ENCODE results near the gene DDX10. TPM values are rescaled to one million over a fixed set of nuclear protein-coding genes. Genes with fewer than 3 reads are reported as not detected.

Gene DDX10
- total RNA-seq, 1 donor from 2014 or later, result 18.3 TPM

- H3K4me1 ChIP-seq, result no peaks in the 10 kb centered on the region
- intact Hi-C loops (cut with DNase I), result no loop called here
Measured at GRCh38 chr11:108975641-108976071, 310.8 kb downstream of the DDX10 start.

DNA sequence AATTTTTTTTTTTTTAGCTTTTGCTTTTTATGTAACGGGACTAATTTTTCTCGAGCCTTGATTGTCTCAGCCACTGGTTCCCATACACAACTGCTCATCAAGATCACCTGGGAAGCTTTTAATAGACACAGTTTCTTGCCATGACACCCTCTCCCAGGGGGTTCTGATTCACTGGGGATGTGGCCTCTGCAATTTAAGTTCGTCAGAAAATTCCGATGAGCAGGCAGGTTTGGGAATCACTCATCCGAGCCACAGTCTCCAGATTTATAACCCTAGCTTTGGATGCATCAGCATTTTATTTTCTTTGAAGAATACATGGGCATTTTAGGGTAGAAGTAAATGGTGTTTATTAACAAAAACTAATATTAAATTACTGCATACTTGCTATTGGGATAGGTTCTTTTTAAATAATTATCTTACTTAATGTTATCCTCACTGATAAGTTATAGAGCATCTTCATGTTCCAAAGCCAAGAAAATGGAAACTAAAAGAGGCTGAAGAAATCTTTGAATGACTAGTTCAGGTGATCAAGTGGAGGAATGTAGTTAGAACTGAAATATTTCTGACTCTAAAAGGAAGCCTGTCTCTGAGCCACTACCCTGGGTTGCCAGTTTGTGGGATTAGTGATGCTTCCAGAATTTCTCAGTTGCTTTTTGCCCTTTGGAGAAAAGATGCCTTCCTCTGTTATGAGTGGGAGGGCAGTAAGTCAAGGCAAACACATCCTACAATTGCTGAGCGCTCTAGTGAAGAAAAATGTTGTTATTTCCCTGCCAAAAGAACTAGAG lies 319.0 kb downstream of the DDX10 start:
- intact Hi-C loops (cut with DNase I), result no loop called here
- Histone ChIP-seq H3K9me3 (no peaks in the 10 kb centered on the region), H3K4me1 (no peaks in the 10 kb centered on the region), H3K4me3 (no peak overlapping the region), H3K27ac (no peak overlapping the region), H3K27me3 (no peaks in the 10 kb centered on the region), H3K36me3 (no peaks in the 10 kb centered on the region)
- TF ChIP-seq, protein P1, sequence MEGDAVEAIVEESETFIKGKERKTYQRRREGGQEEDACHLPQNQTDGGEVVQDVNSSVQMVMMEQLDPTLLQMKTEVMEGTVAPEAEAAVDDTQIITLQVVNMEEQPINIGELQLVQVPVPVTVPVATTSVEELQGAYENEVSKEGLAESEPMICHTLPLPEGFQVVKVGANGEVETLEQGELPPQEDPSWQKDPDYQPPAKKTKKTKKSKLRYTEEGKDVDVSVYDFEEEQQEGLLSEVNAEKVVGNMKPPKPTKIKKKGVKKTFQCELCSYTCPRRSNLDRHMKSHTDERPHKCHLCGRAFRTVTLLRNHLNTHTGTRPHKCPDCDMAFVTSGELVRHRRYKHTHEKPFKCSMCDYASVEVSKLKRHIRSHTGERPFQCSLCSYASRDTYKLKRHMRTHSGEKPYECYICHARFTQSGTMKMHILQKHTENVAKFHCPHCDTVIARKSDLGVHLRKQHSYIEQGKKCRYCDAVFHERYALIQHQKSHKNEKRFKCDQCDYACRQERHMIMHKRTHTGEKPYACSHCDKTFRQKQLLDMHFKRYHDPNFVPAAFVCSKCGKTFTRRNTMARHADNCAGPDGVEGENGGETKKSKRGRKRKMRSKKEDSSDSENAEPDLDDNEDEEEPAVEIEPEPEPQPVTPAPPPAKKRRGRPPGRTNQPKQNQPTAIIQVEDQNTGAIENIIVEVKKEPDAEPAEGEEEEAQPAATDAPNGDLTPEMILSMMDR (IDR thresholded peaks at IDR 0.05), result no peak
- no peak for DNase-seq
- no peak for ATAC-seq

More at GRCh38 chr11:108975641-108976071, 310.8 kb downstream of the DDX10 start:
- TF ChIP-seq, protein P1 (IDR thresholded peaks at IDR 0.05), result no peak
- Histone ChIP-seq H3K36me3 (no peaks in the 10 kb centered on the region), H3K9me3 (no peaks in the 10 kb centered on the region), H3K27me3 (no peaks in the 10 kb centered on the region), H3K4me3 (no peak overlapping the region), H3K27ac (no peak overlapping the region)
- DNase-seq, result no peak
- no peak for ATAC-seq

DNA sequence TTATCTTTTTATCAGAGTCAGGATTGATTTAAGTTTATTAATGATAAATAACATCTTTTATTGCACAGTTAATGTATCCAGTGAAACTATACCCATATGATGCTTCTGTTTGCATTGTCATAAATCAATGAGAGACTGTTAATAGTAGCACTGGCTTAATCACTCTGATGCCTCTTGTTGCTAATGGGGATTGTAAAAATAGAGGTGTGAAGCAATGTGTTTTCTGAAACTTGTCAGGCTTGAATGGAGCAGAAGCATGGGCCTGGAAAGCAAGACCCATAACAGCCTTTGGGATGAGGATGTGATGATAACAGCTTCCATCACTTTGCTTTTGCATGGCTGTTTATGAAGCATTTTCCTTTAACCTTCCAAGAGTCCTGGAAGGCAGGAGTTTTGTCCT lies 319.7 kb downstream of the DDX10 start:
- TF ChIP-seq, protein P1 (IDR thresholded peaks at IDR 0.05), result no peak
- Histone ChIP-seq H3K4me3 (no peak overlapping the region), H3K9me3 (no peaks in the 10 kb centered on the region), H3K27ac (no peak overlapping the region), H3K4me1 (no peaks in the 10 kb centered on the region), H3K27me3 (no peaks in the 10 kb centered on the region), H3K36me3 (no peaks in the 10 kb centered on the region)
- ATAC-seq (no peak), DNase-seq (no peak)
- intact Hi-C loops (cut with DNase I), result no loop called here

- Histone ChIP-seq H3K4me1 (no peaks in the 10 kb centered on the region), H3K27me3 (no peaks in the 10 kb centered on the region), H3K36me3 (no peaks in the 10 kb centered on the region), H3K9me3 (no peaks in the 10 kb centered on the region), H3K27ac (no peak overlapping the region), H3K4me3 (no peak overlapping the region)
- TF ChIP-seq, protein P1 (IDR thresholded peaks at IDR 0.05), result no peak
- no peak for ATAC-seq
- no peak for DNase-seq
- intact Hi-C loops (cut with DNase I), result no loop called here
Measured at GRCh38 chr11:108985236-108985944, 320.5 kb downstream of the DDX10 start.

DNA sequence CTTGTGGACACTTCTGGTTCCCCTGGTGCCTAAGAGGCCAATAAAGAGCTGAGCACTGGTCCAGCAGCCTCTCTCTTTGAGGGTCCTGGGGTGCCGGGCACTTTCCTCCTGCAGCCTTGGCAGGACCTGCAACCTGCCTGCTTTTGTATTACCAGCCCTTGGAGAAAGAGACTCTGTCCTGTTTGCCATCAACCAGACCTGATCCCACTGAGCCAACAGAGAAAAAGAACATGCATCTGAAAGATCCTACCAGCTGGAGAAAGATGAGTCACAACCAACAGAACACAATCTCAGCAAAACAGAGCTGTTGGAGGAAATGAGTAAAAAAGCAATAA lies 321.0 kb downstream of the DDX10 start:
- H3K4me1 ChIP-seq, result no peaks in the 10 kb centered on the region
- ATAC-seq (no peak), DNase-seq (no peak)
- intact Hi-C loops (cut with DNase I), result no loop called here
- no peak overlapping the region for H3K27ac ChIP-seq
- TF ChIP-seq, protein P1 (IDR thresholded peaks at IDR 0.05), result no peak
- no peak overlapping the region for H3K4me3 ChIP-seq
- H3K9me3 ChIP-seq, result no peaks in the 10 kb centered on the region
- no peaks in the 10 kb centered on the region for H3K27me3 ChIP-seq
- no peaks in the 10 kb centered on the region for H3K36me3 ChIP-seq

Other genes starting within 250 kb of the DDX10 start
- 0.46 TPM for gene C11orf65, start 197.5 kb upstream of the DDX10 start, total RNA-seq
- 23.3 TPM for gene POGLUT3, start 166.7 kb upstream of the DDX10 start, total RNA-seq
- 30.8 TPM for gene EXPH5, start 71.3 kb upstream of the DDX10 start, total RNA-seq

All from upper lobe of right lung (tissue), 1 donor.